Keratinocyte (primary cell): ENCODE results near the gene MYH7B. TPM values are rescaled to one million over a fixed set of nuclear protein-coding genes. Genes with fewer than 3 reads are reported as not detected.

Experiments
- DNase-seq: peaks from one replicate; pipeline ENCODE4 v3.0.0-alpha.2; 2011; ENCODE audit warnings: low read depth, missing footprints, low spot score
- FAIRE-seq: peaks from 2 replicates; lab custom pipeline; 2011; peaks lifted over from hg19 to GRCh38; lab: Jason Lieb, UNC
- H2AFZ ChIP-seq: 2 replicates; pipeline ENCODE4 v1.6.0; 2012; ENCODE audit warnings: low read length, control low read depth, inconsistent platforms; ENCODE audit not compliant: control insufficient read depth
- H3K27ac ChIP-seq: 2 replicates; pipeline ENCODE4 v1.5.1; 2011; ENCODE audit warnings: low read length; ENCODE audit not compliant: control insufficient read depth, insufficient read depth
- H3K27me3 ChIP-seq: 3 replicates; pipeline ENCODE4 v1.6.0; 2011; ENCODE audit warnings: low read length; ENCODE audit not compliant: control insufficient read depth, insufficient read depth; ENCODE audit errors: extremely low read depth
- H3K36me3 ChIP-seq, 2 experiments: 2 replicates in 1 of 2; 3 replicates in 1 of 2; pipeline ENCODE4 v1.5.1; 2011; ENCODE audit warnings: low read length in 2 of 2, mild to moderate bottlenecking in 1 of 2; ENCODE audit not compliant: control insufficient read depth in 2 of 2, insufficient read depth in 2 of 2; ENCODE audit errors: extremely low read depth in 1 of 2
- H3K4me1 ChIP-seq: 3 replicates; pipeline ENCODE4 v1.5.1; 2011; ENCODE audit warnings: low read length; ENCODE audit not compliant: control insufficient read depth, insufficient read depth; ENCODE audit errors: extremely low read depth
- H3K4me2 ChIP-seq: 3 replicates; pipeline ENCODE4 v1.6.0; 2011; ENCODE audit warnings: low read depth, low read length; ENCODE audit not compliant: control insufficient read depth, insufficient read depth; ENCODE audit errors: extremely low read depth
- H3K4me3 ChIP-seq, 3 experiments: fragments of 200-600 bp in 1 of 3; sonication (generic) in 1 of 3; 2 replicates in 2 of 3; 3 replicates in 1 of 3; pipeline ENCODE4 v1.5.1; 2011 to 2016; ENCODE audit warnings: low read length in 3 of 3, mild to moderate bottlenecking in 3 of 3, control low read depth in 2 of 3, inconsistent platforms in 1 of 3, low read depth in 1 of 3, mixed read lengths in 1 of 3, mixed run types in 1 of 3, moderate library complexity in 1 of 3; ENCODE audit not compliant: control insufficient read depth in 2 of 3, insufficient read depth in 2 of 3; ENCODE audit errors: extremely low read depth in 1 of 3
- H3K79me2 ChIP-seq: 2 replicates; pipeline ENCODE4 v1.6.0; 2012; ENCODE audit warnings: low read length; ENCODE audit not compliant: control insufficient read depth, insufficient read depth
- H3K9ac ChIP-seq: 3 replicates; pipeline ENCODE4 v1.6.0; 2011; ENCODE audit warnings: low read length; ENCODE audit not compliant: control insufficient read depth, insufficient read depth; ENCODE audit errors: extremely low read depth
- H3K9me1 ChIP-seq: 3 replicates; pipeline ENCODE4 v1.6.0; 2011; ENCODE audit warnings: low read length; ENCODE audit not compliant: control insufficient read depth, insufficient read depth; ENCODE audit errors: extremely low read depth
- H3K9me3 ChIP-seq: 2 replicates; pipeline ENCODE4 v1.5.1; 2012; ENCODE audit warnings: low read depth, low read length; ENCODE audit not compliant: control insufficient read depth
- H4K20me1 ChIP-seq: 3 replicates; pipeline ENCODE4 v1.6.0; 2011; ENCODE audit warnings: low read length; ENCODE audit not compliant: control insufficient read depth, insufficient read depth; ENCODE audit errors: extremely low read depth
- CTCF ChIP-seq, 3 experiments: IDR thresholded peaks in 1 of 3; conservative IDR thresholded peaks in 1 of 3; optimal IDR thresholded peaks in 1 of 3; 2 replicates in 2 of 3; 3 replicates in 1 of 3; pipeline versions ENCODE3 to v1.5.1; 2011; ENCODE audit warnings: low read length in 3 of 3, mild to moderate bottlenecking in 3 of 3, moderate library complexity in 2 of 3, control low read depth in 1 of 3, inconsistent platforms in 1 of 3; ENCODE audit not compliant: insufficient read depth in 2 of 3; ENCODE audit errors: extremely low read depth in 1 of 3
- EZH2 ChIP-seq: IDR thresholded peaks from one replicate; pipeline ENCODE4 v1.6.1; 2012; ENCODE audit warnings: inconsistent platforms, mild to moderate bottlenecking, low read length, moderate library complexity
- dilution Hi-C: fragments of 300-500 bp; cut with MboI; formaldehyde crosslinking; loops from one replicate; pipeline ENCODE4 v1.7.0; 2020; ENCODE audit warnings: low sequenced_read_pairs; ENCODE audit not compliant: extremely low pct_ligation_motif_present
- polyA plus RNA-seq, 5 experiments: library from polyadenylated mRNA; depleted of rRNA in 3 of 5; stranded (reverse) in 3 of 5; stranded (forward) in 1 of 5; unstranded in 1 of 5; fragments of >200 nt; gene quantifications; 1 replicate in 1 of 5; 2 replicates in 3 of 5; 3 replicates in 1 of 5; pipeline versions ENCODE4 v1.2.1 to v1.2.3, GENCODE V29; 2011 to 2012; ENCODE audit warnings: missing spikeins in 2 of 5, low read depth in 1 of 5, low replicate concordance in 1 of 5

MYH7B gene
- polyA plus RNA-seq, 1 donor (not counting 4 experiments of a cell fraction or from before 2014, with no cell fraction given), result 0.01 TPM

- no peaks in the 10 kb centered on the region for H3K9me3 ChIP-seq
- H3K36me3 ChIP-seq, result peaks cover 7 to 23% of the 10 kb centered on the region in 2 experiments
- no peak for TF ChIP-seq EZH2
- TF ChIP-seq CTCF (optimal IDR thresholded peaks at IDR 0.05 in 1 of 3, IDR thresholded peaks at IDR 0.05 in 1 of 3, conservative IDR thresholded peaks at IDR 0.05 in 1 of 3; ENCODE audit: extremely low read depth in 1 of 3, insufficient read depth in 2 of 3, low read length in 3 of 3), result no peak
- no peaks in the 10 kb centered on the region for H3K4me1 ChIP-seq
- no peak for DNase-seq
- FAIRE-seq, result no peak
- no peak overlapping the region for H3K4me2 ChIP-seq
- no peaks in the 10 kb centered on the region for H3K9me1 ChIP-seq
- no peak overlapping the region for H2AFZ ChIP-seq
- dilution Hi-C loops, result no loop called here
- no peaks in the 10 kb centered on the region for H3K79me2 ChIP-seq
- H3K27ac ChIP-seq, result no peak overlapping the region
- H3K27me3 ChIP-seq, result no peaks in the 10 kb centered on the region
- H3K4me3 ChIP-seq, result no peak overlapping the region
- H4K20me1 ChIP-seq, result no peaks in the 10 kb centered on the region
- no peak overlapping the region for H3K9ac ChIP-seq
Measured at GRCh38 chr20:34994509-34995131, 39.0 kb downstream of the MYH7B start.

GRCh38 chr20:34995192-34995591 lies 39.5 kb downstream of the MYH7B start:
- Histone ChIP-seq H3K9ac (no peak overlapping the region), H3K36me3 (peaks cover 7 to 23% of the 10 kb centered on the region in 2 experiments), H3K4me2 (no peak overlapping the region), H3K9me1 (no peaks in the 10 kb centered on the region), H3K4me1 (no peaks in the 10 kb centered on the region), H4K20me1 (no peaks in the 10 kb centered on the region), H2AFZ (no peak overlapping the region), H3K27me3 (no peaks in the 10 kb centered on the region), H3K9me3 (no peaks in the 10 kb centered on the region), H3K27ac (no peak overlapping the region), H3K4me3 (no peak overlapping the region), H3K79me2 (no peaks in the 10 kb centered on the region)
- FAIRE-seq (no peak), DNase-seq (no peak)
- TF ChIP-seq CTCF (optimal IDR thresholded peaks at IDR 0.05 in 1 of 3, IDR thresholded peaks at IDR 0.05 in 1 of 3, conservative IDR thresholded peaks at IDR 0.05 in 1 of 3; ENCODE audit: extremely low read depth in 1 of 3, insufficient read depth in 2 of 3, low read length in 3 of 3) (no peak), EZH2 (no peak)
- dilution Hi-C loops, result no loop called here
